Upper lobe of left lung (tissue), 6 donors: ENCODE data around the gene D2HGDH. TPM values are rescaled to one million over a fixed set of nuclear protein-coding genes. Genes with fewer than 3 reads are reported as not detected.
"Not testable (repeated sequence)": the region's sequence is repeated elsewhere in the genome, so short reads cannot be mapped to it uniquely, and the experiment has no call there.

Source experiments
- ATAC-seq, 2 donors: fragments of 200-7000 bp; cut with Tn5 transposase; one replicate each; pipeline ENCODE4 v1.9.1; 2022; ENCODE audit warnings: mild to moderate bottlenecking in 2 of 2, moderate library complexity in 2 of 2; ENCODE audit not compliant: low FRiP score in 2 of 2
- DNase-seq, 2 donors: peaks; one replicate each; pipeline ENCODE4 v3.0.0-alpha.2; 2019 to 2020
- H3K27ac ChIP-seq, 4 donors: fragments of 200-600 bp; sonication (generic); one replicate each; pipeline ENCODE4 v1.5.1; 2016 to 2019
- H3K27me3 ChIP-seq, 4 donors: fragments of 200-600 bp; sonication (generic); one replicate each; pipeline ENCODE4 v1.5.1; 2017 to 2019
- H3K36me3 ChIP-seq, 4 donors: fragments of 200-600 bp; sonication (generic); one replicate each; pipeline ENCODE4 v1.5.1; 2016 to 2019
- H3K4me1 ChIP-seq, 4 donors: fragments of 200-600 bp; sonication (generic); one replicate each; pipeline ENCODE4 v1.5.1; 2018 to 2019
- H3K4me3 ChIP-seq, 4 donors: fragments of 200-600 bp; sonication (generic); one replicate each; pipeline ENCODE4 v1.5.1; 2017 to 2019; ENCODE audit warnings: mild to moderate bottlenecking in 2 of 4, moderate library complexity in 1 of 4
- H3K9me3 ChIP-seq, 4 donors: fragments of 200-600 bp; sonication (generic); one replicate each; pipeline ENCODE4 v1.5.1; 2018 to 2019
- CTCF ChIP-seq, 6 experiments: fragments of 450-650 bp in 4 of 6; fragments of 200-600 bp in 2 of 6; sonication (generic) in 2 of 6; IDR thresholded peaks; one replicate each; pipeline ENCODE4 v1.5.1; 2016 to 2019; ENCODE audit warnings: antibody characterized with exemption in 6 of 6
- EP300 ChIP-seq, 4 donors: sonication (generic); formaldehyde crosslinking; IDR thresholded peaks; one replicate each; pipeline ENCODE4 v1.5.1; 2017; ENCODE audit warnings: antibody characterized with exemption in 4 of 4, control low read depth in 2 of 4
- POLR2A ChIP-seq, 4 donors: fragments of 450-650 bp; IDR thresholded peaks; one replicate each; pipeline ENCODE4 v1.5.1; 2016 to 2017; ENCODE audit warnings: antibody characterized with exemption in 4 of 4, mild to moderate bottlenecking in 2 of 4
- POLR2AphosphoS5 ChIP-seq, 2 donors: sonication (generic); formaldehyde crosslinking; IDR thresholded peaks; one replicate each; pipeline ENCODE4 v1.5.1; 2017; ENCODE audit warnings: antibody characterized with exemption in 2 of 2
- WGBS, 2 donors: methylation state at CpG; one replicate each; pipeline ENCODE4 v1.1.5; 2017 to 2018; 5-methylcytosine and 5-hydroxymethylcytosine counted together
- total RNA-seq, 6 donors: library from RNA; depleted of rRNA in 4 of 6; stranded (reverse); fragments of >200 nt in 4 of 6; gene quantifications; one replicate each; pipeline versions ENCODE4 v1.1.0 to v1.2.1, GENCODE V29; 2016 to 2021
- donor health status: DM: no; HTN: no; CAD: no; lungs with moderate emphysema.
- donor health status: DM: no; HTN: yes; CAD: no; lungs with severe emphysema.

Gene D2HGDH
- total RNA-seq, 6 donors from 2014 or later: 12.5 to 155 (median 35.8) TPM

GRCh38 chr2:241739177-241739576 lies 4.7 kb downstream of the D2HGDH start:
- no peak overlapping the region for H3K4me3 ChIP-seq
- TF ChIP-seq POLR2AphosphoS5 (IDR thresholded peaks at IDR 0.05): no peak
- TF ChIP-seq POLR2A (IDR thresholded peaks at IDR 0.05): no peak
- no peak for TF ChIP-seq EP300 (IDR thresholded peaks at IDR 0.05)
- TF ChIP-seq CTCF (IDR thresholded peaks at IDR 0.05): no peak
- H3K27ac ChIP-seq: no peak overlapping the region
- 90 to 94% methylated on average over 13 to 15 of the region's 15 CpGs for WGBS, 2 donors
- H3K36me3 ChIP-seq: peaks cover 0 to 18% (median 8%) of the 10 kb centered on the region in 4 donors
- H3K4me1 ChIP-seq: peaks cover 7 to 13% (median 11%) of the 10 kb centered on the region in 4 donors
- ATAC-seq: no peak
- H3K27me3 ChIP-seq: no peaks in the 10 kb centered on the region
- no peaks in the 10 kb centered on the region for H3K9me3 ChIP-seq
- DNase-seq: no peak

GRCh38 chr2:241739651-241740050 lies 5.2 kb downstream of the D2HGDH start:
- TF ChIP-seq POLR2A (IDR thresholded peaks at IDR 0.05) (no peak), POLR2AphosphoS5 (IDR thresholded peaks at IDR 0.05) (no peak), EP300 (IDR thresholded peaks at IDR 0.05) (no peak), CTCF (IDR thresholded peaks at IDR 0.05) (no peak)
- Histone ChIP-seq H3K4me1 (peaks cover 7 to 12% (median 11%) of the 10 kb centered on the region in 4 donors), H3K4me3 (no peak overlapping the region), H3K27ac (no peak overlapping the region), H3K27me3 (no peaks in the 10 kb centered on the region), H3K36me3 (peaks cover 0 to 22% (median 13%) of the 10 kb centered on the region in 4 donors), H3K9me3 (no peaks in the 10 kb centered on the region)
- DNase-seq: no peak
- 81 to 87% methylated on average over 12 of the region's 12 CpGs for WGBS, 2 donors
- no peak for ATAC-seq

- DNase-seq: peak in 1 of 2 donors; percentile 36
These were observed 6.6 kb downstream of the D2HGDH start for GRCh38 chr2:241741016-241741415.

GRCh38 chr2:241742320-241742939 lies 8.0 kb downstream of the D2HGDH start:
- WGBS, 2 donors: 93 to 96% methylated on average over 11 to 28 of the region's 28 CpGs
- Histone ChIP-seq H3K4me1 (peaks cover 0 to 4% (median 2%) of the 10 kb centered on the region in 4 donors), H3K27me3 (no peaks in the 10 kb centered on the region), H3K4me3 (no peak overlapping the region), H3K27ac (no peak overlapping the region), H3K9me3 (no peaks in the 10 kb centered on the region), H3K36me3 (peaks cover 0 to 30% (median 26%) of the 10 kb centered on the region in 4 donors)
- TF ChIP-seq EP300 (IDR thresholded peaks at IDR 0.05) (no peak), CTCF (IDR thresholded peaks at IDR 0.05) (no peak), POLR2A (IDR thresholded peaks at IDR 0.05) (no peak), POLR2AphosphoS5 (IDR thresholded peaks at IDR 0.05) (no peak)
- DNase-seq (peak in 1 of 2 donors; percentile 59), ATAC-seq (peak in 1 of 2 donors; percentile 4)

More at GRCh38 chr2:241741016-241741415, 6.6 kb downstream of the D2HGDH start:
- no peak for ATAC-seq
- no peak overlapping the region for H3K27ac ChIP-seq
- peaks cover 0 to 29% (median 25%) of the 10 kb centered on the region in 4 donors for H3K36me3 ChIP-seq
- WGBS, 2 donors: 61 to 62% methylated on average over 9 to 10 of the region's 10 CpGs
- H3K9me3 ChIP-seq: no peaks in the 10 kb centered on the region
- no peaks in the 10 kb centered on the region for H3K27me3 ChIP-seq
- peaks cover under 1 to 4% (median 4%) of the 10 kb centered on the region in 4 donors for H3K4me1 ChIP-seq
- H3K4me3 ChIP-seq: no peak overlapping the region
- TF ChIP-seq CTCF (IDR thresholded peaks at IDR 0.05) (no peak), POLR2AphosphoS5 (IDR thresholded peaks at IDR 0.05) (peak in 1 of 2 donors; percentile 34), POLR2A (IDR thresholded peaks at IDR 0.05) (no peak), EP300 (IDR thresholded peaks at IDR 0.05) (no peak)

GRCh38 chr2:241743008-241743407 lies 8.6 kb downstream of the D2HGDH start:
- H3K27ac ChIP-seq, H3K4me3 ChIP-seq, ATAC-seq, H3K9me3 ChIP-seq, H3K4me1 ChIP-seq, DNase-seq, H3K27me3 ChIP-seq: not testable (repeated sequence)
- peaks cover 0 to 30% (median 26%) of the 10 kb centered on the region in 4 donors for H3K36me3 ChIP-seq
- WGBS, 2 donors: 93 to 95% methylated on average over 7 to 14 of the region's 15 CpGs
